WTC11 (cell line): ENCODE data around the gene ABCC4.

Source experiments
- CTCF ChIP-seq: fragments of 200-600 bp; IDR thresholded peaks from 2 replicates; pipeline ENCODE4 v1.8.0; 2022; ENCODE audit warnings: antibody characterized with exemption
- USF2 ChIP-seq: sonication (generic); formaldehyde crosslinking; IDR thresholded peaks from 2 replicates; pipeline ENCODE4 v1.8.1; 2023; ENCODE audit warnings: mild to moderate bottlenecking, missing genetic modification reagents, moderate library complexity
- TF ChIP-seq, protein P1 (sequence below): sonication (generic); formaldehyde crosslinking; IDR thresholded peaks from 2 replicates; pipeline ENCODE4 v1.8.0; 2022; ENCODE audit warnings: missing genetic modification reagents
- TF ChIP-seq, protein P2 (sequence below): sonication (generic); formaldehyde crosslinking; conservative IDR thresholded peaks from 2 replicates; pipeline ENCODE4 v1.8.1; 2023; ENCODE audit warnings: mild to moderate bottlenecking, low read depth, missing genetic modification reagents, moderate library complexity
- TF ChIP-seq, protein P3 (sequence below): sonication (generic); formaldehyde crosslinking; IDR thresholded peaks from 2 replicates; pipeline ENCODE4 v1.8.1; 2023; ENCODE audit warnings: mild to moderate bottlenecking, missing genetic modification reagents, borderline replicate concordance

- TF ChIP-seq CTCF: no peak
- TF ChIP-seq USF2: no peak
- TF ChIP-seq, protein P1, sequence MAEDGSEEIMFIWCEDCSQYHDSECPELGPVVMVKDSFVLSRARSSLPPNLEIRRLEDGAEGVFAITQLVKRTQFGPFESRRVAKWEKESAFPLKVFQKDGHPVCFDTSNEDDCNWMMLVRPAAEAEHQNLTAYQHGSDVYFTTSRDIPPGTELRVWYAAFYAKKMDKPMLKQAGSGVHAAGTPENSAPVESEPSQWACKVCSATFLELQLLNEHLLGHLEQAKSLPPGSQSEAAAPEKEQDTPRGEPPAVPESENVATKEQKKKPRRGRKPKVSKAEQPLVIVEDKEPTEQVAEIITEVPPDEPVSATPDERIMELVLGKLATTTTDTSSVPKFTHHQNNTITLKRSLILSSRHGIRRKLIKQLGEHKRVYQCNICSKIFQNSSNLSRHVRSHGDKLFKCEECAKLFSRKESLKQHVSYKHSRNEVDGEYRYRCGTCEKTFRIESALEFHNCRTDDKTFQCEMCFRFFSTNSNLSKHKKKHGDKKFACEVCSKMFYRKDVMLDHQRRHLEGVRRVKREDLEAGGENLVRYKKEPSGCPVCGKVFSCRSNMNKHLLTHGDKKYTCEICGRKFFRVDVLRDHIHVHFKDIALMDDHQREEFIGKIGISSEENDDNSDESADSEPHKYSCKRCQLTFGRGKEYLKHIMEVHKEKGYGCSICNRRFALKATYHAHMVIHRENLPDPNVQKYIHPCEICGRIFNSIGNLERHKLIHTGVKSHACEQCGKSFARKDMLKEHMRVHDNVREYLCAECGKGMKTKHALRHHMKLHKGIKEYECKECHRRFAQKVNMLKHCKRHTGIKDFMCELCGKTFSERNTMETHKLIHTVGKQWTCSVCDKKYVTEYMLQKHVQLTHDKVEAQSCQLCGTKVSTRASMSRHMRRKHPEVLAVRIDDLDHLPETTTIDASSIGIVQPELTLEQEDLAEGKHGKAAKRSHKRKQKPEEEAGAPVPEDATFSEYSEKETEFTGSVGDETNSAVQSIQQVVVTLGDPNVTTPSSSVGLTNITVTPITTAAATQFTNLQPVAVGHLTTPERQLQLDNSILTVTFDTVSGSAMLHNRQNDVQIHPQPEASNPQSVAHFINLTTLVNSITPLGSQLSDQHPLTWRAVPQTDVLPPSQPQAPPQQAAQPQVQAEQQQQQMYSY (CRISPR knock-in tag): no peak
- TF ChIP-seq, protein P2, sequence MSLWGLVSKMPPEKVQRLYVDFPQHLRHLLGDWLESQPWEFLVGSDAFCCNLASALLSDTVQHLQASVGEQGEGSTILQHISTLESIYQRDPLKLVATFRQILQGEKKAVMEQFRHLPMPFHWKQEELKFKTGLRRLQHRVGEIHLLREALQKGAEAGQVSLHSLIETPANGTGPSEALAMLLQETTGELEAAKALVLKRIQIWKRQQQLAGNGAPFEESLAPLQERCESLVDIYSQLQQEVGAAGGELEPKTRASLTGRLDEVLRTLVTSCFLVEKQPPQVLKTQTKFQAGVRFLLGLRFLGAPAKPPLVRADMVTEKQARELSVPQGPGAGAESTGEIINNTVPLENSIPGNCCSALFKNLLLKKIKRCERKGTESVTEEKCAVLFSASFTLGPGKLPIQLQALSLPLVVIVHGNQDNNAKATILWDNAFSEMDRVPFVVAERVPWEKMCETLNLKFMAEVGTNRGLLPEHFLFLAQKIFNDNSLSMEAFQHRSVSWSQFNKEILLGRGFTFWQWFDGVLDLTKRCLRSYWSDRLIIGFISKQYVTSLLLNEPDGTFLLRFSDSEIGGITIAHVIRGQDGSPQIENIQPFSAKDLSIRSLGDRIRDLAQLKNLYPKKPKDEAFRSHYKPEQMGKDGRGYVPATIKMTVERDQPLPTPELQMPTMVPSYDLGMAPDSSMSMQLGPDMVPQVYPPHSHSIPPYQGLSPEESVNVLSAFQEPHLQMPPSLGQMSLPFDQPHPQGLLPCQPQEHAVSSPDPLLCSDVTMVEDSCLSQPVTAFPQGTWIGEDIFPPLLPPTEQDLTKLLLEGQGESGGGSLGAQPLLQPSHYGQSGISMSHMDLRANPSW (CRISPR knock-in tag): no peak
- TF ChIP-seq, protein P3, sequence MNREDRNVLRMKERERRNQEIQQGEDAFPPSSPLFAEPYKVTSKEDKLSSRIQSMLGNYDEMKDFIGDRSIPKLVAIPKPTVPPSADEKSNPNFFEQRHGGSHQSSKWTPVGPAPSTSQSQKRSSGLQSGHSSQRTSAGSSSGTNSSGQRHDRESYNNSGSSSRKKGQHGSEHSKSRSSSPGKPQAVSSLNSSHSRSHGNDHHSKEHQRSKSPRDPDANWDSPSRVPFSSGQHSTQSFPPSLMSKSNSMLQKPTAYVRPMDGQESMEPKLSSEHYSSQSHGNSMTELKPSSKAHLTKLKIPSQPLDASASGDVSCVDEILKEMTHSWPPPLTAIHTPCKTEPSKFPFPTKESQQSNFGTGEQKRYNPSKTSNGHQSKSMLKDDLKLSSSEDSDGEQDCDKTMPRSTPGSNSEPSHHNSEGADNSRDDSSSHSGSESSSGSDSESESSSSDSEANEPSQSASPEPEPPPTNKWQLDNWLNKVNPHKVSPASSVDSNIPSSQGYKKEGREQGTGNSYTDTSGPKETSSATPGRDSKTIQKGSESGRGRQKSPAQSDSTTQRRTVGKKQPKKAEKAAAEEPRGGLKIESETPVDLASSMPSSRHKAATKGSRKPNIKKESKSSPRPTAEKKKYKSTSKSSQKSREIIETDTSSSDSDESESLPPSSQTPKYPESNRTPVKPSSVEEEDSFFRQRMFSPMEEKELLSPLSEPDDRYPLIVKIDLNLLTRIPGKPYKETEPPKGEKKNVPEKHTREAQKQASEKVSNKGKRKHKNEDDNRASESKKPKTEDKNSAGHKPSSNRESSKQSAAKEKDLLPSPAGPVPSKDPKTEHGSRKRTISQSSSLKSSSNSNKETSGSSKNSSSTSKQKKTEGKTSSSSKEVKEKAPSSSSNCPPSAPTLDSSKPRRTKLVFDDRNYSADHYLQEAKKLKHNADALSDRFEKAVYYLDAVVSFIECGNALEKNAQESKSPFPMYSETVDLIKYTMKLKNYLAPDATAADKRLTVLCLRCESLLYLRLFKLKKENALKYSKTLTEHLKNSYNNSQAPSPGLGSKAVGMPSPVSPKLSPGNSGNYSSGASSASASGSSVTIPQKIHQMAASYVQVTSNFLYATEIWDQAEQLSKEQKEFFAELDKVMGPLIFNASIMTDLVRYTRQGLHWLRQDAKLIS (CRISPR knock-in tag): no peak
Observed at GRCh38 chr13:95185851-95186250, 115.4 kb downstream of the ABCC4 start.
